RWPE2 (cell line): ENCODE data around the gene EHBP1.

Source experiments
- ATAC-seq: fragments of 200-7000 bp; cut with Tn5 transposase; 3 replicates; pipeline ENCODE4 v1.9.1; 2021; ENCODE audit warnings: low read depth
- DNase-seq: peaks from one replicate; pipeline ENCODE4 v3.0.0-alpha.2; 2020; ENCODE audit warnings: low spot score
- H3K27ac ChIP-seq: fragments of 450-650 bp; 2 replicates; pipeline ENCODE4 v1.5.1; 2017; ENCODE audit warnings: mild to moderate bottlenecking; ENCODE audit not compliant: poor library complexity, severe bottlenecking
- H3K27me3 ChIP-seq: fragments of 250-450 bp; sonication (Bioruptor Pico); 2 replicates; pipeline ENCODE4 v1.5.1; 2021; ENCODE audit warnings: mild to moderate bottlenecking, moderate library complexity; ENCODE audit not compliant: insufficient read depth, poor library complexity, severe bottlenecking
- H3K36me3 ChIP-seq: fragments of 250-450 bp; sonication (Bioruptor Pico); 2 replicates; pipeline ENCODE4 v1.5.1; 2020; ENCODE audit warnings: low read depth, mild to moderate bottlenecking, moderate library complexity
- H3K4me1 ChIP-seq: fragments of 250-450 bp; sonication (Bioruptor Pico); 2 replicates; pipeline ENCODE4 v1.5.1; 2021; ENCODE audit warnings: mild to moderate bottlenecking, moderate library complexity; ENCODE audit not compliant: insufficient read depth, poor library complexity, severe bottlenecking
- H3K4me3 ChIP-seq: fragments of 250-450 bp; sonication (Bioruptor Pico); 2 replicates; pipeline ENCODE4 v1.5.1; 2021; ENCODE audit warnings: mild to moderate bottlenecking, moderate library complexity; ENCODE audit not compliant: severe bottlenecking
- H3K9me3 ChIP-seq: fragments of 250-450 bp; sonication (Bioruptor Pico); 2 replicates; pipeline ENCODE4 v1.5.1; 2021; ENCODE audit warnings: mild to moderate bottlenecking, moderate library complexity; ENCODE audit not compliant: severe bottlenecking
- CTCF ChIP-seq: fragments of 450-650 bp; IDR thresholded peaks from one replicate; pipeline ENCODE4 v1.5.1; 2017; ENCODE audit warnings: mild to moderate bottlenecking, moderate library complexity; ENCODE audit not compliant: poor library complexity, severe bottlenecking

EHBP1 gene

GRCh38 chr2:63092401-63092800 lies 386.9 kb downstream of the EHBP1 start:
- Histone ChIP-seq H3K4me1 (no peaks in the 10 kb centered on the region), H3K9me3 (no peaks in the 10 kb centered on the region)

GRCh38 chr2:63092857-63093256 lies 387.3 kb downstream of the EHBP1 start:
- no peak overlapping the region for H3K4me3 ChIP-seq
- H3K27me3 ChIP-seq: no peaks in the 10 kb centered on the region
- H3K9me3 ChIP-seq: no peaks in the 10 kb centered on the region
- H3K36me3 ChIP-seq: no peaks in the 10 kb centered on the region
- ATAC-seq (no peak), DNase-seq (no peak)
- no peaks in the 10 kb centered on the region for H3K4me1 ChIP-seq
- no peak overlapping the region for H3K27ac ChIP-seq
- no peak for TF ChIP-seq CTCF

More at GRCh38 chr2:63092401-63092800, 386.9 kb downstream of the EHBP1 start:
- Histone ChIP-seq H3K36me3 (no peaks in the 10 kb centered on the region), H3K4me3 (no peak overlapping the region), H3K27ac (no peak overlapping the region), H3K27me3 (no peaks in the 10 kb centered on the region)
- ATAC-seq (no peak), DNase-seq (no peak)
- no peak for TF ChIP-seq CTCF

DNA sequence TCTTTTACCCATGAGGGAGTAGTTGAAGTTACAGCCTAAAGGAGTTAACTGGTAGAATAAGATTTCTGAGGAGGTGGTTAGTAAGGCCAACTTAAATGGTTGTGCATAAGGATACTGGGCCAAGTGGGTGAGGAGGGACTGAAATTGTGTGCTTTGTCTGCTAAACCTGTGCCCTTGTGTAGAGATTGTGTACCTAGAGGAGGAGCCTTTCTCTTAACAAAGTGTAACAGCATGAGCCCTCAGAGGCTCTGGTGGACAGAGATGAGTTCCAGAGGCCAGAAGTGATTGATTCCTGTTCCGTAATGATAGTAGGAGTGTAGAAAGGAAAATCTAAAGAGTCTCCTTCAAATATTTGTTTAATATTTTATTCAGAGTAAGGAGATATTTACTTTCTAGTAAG lies 388.0 kb downstream of the EHBP1 start:
- no peaks in the 10 kb centered on the region for H3K4me1 ChIP-seq
- H3K27me3 ChIP-seq: no peaks in the 10 kb centered on the region
- no peak for TF ChIP-seq CTCF
- H3K4me3 ChIP-seq: no peak overlapping the region
- DNase-seq: no peak
- H3K27ac ChIP-seq: no peak overlapping the region
- ATAC-seq: no peak
- no peaks in the 10 kb centered on the region for H3K9me3 ChIP-seq
- H3K36me3 ChIP-seq: no peaks in the 10 kb centered on the region
